IPS-NIHi11 (cell line): ENCODE measurements around the gene SPACDR.
"Not testable (repeated sequence)": the region's sequence is repeated elsewhere in the genome, so short reads cannot be mapped to it uniquely, and the experiment has no call there.

Experiments used
- DNase-seq: peaks from one replicate; pipeline ENCODE4 v3.0.0; 2012; ENCODE audit warnings: mixed read lengths, low spot score

Gene SPACDR, protein sequence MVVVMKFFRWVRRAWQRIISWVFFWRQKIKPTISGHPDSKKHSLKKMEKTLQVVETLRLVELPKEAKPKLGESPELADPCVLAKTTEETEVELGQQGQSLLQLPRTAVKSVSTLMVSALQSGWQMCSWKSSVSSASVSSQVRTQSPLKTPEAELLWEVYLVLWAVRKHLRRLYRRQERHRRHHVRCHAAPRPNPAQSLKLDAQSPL

GRCh38 chr7:100464210-100464660 is at the start of gene SPACDR:
TSS of gene SPACDR (minus strand) at chr7:100464260. CDS start at chr7:100464025, 235 bp downstream.
- no peak for DNase-seq

DNA sequence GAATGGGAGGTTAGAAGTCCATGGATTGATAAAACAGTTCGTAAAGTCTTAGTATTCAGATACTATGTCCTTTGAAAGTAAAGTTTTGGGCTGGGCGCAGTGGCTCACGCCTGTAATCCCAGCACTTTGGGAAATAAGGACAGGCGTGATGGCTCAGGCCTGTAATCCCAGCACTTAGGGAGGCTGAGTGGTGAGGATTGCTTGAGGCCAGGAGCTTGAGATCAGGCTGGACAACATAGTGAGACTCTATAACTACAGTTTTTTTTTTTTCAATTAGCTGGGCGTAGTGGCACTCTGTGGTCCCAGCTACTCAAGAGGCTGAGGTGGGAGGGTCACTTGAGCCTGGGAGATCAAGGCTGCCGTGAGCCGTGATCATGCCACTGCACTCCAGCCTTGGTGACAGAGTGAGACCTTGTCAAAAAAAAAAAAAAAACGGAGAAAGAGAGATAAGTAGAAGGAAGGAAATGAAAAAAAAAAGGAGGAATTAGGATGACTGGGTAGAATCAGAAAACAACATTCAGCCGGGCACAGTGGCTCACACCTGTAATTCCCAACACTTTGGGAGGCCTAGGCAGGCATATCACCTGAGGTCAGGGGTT is 49.3 kb upstream of the SPACDR start:
- no peak for DNase-seq

DNA sequence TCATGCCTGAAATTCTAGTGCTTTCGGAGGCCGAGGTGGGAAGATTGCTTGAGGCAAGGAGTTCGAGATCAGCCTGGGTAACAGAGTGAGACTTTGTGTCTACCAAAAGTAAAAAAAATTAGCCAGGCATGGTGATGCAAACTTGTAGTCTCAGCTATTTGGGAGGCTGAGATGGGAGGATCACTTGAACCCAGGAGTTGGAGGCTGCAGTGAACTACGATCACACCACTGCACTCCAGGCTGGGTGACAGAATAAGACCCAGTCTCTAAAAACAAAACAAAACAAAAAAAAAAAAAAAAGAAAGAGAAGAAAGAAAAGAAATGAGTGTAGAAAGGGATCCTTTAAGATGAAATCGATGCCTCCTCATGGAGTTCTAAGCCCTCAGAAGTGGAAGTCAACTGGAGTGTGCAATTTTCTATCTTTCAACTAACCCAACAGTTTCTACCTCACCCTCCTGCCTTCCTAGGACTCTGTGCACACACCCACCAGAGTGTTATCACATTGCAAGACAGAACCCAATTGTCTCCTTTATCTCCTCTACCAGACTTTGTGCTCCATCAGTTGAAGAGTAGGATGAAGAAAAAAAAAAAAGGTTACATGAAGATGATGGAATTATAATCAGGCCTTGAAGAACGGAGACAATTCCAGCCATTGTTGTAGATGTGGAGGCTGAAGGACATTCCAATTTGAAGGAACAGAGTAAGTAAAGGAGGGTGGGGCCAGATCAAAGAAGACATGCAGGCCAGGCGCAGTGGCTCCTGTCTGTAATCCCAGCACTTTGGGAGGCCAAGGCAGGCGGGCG is 46.6 kb upstream of the SPACDR start:
- no peak for DNase-seq

DNA sequence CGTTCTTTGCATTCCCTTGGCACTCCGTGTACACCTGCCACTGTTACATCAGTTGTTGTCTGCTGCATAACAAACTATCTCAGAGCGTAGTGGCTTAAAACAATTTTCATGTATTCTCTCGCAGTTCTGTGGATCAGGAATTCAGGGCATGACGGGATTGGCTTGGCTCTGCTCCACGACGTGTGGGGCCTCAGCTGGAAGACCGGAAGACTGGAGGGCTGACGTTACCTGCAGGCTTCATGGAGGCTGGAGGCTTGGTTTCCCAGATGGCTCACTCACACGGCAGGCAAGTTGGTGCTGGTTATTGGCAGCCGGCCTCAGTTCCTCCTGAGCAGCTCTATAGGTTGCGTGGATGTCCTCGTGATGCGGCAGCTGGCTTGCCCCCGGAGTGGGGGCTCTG is 45.2 kb upstream of the SPACDR start:
- peak; percentile 14 for DNase-seq

GRCh38 chr7:100506356-100506923 is 42.4 kb upstream of the SPACDR start:
- peak; percentile 16 for DNase-seq

GRCh38 chr7:100504887-100505611 is 41.0 kb upstream of the SPACDR start:
- DNase-seq, result no peak

DNA sequence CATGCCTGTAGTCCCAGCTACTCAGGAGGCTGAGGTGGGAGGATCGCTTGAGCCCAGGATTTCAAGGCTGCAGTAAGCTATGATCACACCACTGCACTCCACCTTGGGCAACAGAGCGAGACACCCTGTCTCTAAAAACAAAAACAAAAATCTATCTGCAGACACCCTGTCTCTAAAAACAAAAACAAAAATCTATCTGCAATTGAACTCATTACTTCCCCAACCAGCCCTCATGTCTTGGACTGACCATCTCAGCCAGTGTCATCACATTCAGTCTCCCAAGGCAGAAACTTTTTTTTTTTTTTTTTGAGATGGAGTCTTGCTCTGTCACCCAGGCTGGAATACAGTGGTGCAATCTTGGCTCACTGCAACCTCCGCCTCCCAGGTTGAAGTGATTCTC is 40.0 kb upstream of the SPACDR start:
- not testable (repeated sequence) for DNase-seq

DNA sequence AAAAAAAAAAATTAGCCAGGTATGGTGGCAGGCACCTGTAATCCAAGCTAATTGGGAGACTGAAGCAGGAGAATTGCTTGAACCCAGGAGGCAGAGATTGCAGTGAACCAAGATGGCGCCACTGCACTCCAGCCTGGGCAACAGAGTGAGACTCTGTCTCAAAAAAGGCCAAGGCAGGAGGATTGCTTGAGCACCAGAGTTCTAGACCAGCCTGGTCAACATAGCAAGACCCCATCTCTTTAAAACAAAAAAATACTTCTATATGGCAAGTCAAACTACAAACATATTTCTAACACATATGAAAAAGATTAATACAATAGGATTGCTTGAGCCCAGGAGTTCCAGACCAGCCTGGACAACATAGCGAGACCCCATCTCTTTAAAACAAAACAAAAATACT is 36.7 kb upstream of the SPACDR start:
- not testable (repeated sequence) for DNase-seq

DNA sequence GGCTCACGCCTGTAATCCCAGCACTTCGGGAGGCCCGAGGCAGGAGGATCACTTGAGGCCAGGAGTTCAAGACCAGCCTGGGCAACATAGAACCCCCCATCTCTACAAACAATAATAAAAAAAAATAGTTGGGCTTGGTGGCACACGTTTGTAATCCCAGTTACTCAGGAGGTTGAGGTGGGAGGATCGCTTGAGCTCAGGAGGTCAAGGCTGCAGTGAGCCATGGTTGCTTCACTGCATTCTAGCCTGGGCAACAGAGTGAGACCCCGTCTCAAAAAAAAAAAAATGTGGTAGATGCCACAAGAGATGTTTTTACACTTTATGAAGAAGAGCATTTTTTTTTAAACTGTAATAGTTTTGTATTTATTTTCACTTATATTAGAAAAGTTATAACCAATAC is 32.4 kb upstream of the SPACDR start:
- DNase-seq, result no peak

DNA sequence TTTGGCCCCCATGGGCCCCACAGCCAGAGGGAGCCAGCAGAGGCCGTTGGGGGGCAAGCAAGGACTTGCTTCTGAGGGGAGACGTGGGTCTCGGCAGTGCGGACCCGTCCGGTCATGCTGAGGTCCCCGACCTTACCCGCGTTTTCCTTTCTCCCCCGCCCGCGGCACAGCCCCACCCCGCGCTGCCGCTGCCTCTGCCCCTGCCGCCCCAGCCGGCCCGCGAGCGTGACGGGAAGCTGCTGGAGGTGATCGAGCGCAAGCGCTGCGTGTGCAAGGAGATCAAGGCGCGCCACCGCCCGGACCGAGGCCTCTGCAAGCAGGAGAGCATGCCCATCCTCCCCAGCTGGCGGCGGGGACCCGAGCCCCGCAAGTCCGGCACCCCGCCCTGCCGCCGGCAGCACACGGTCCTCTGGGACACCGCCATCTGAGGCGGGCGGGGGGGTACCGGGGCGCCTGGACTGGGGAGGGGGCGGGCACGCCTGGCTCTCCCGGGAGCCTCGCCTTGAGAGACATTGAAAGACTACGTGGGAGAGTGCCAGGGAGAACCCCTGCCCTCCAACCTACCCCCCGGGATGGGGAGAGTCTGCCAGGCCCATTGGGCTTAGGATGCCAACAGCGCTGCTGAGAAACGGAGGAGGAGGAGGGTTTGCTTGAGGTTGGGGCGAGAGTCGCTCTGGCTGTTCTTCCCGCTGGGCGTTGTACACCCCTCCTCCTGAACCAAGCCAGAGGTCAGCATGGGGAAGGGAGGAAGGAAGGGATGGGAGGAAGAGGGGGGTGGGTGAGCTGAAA is 29.6 kb upstream of the SPACDR start:
- DNase-seq, result peak; percentile 53

DNA sequence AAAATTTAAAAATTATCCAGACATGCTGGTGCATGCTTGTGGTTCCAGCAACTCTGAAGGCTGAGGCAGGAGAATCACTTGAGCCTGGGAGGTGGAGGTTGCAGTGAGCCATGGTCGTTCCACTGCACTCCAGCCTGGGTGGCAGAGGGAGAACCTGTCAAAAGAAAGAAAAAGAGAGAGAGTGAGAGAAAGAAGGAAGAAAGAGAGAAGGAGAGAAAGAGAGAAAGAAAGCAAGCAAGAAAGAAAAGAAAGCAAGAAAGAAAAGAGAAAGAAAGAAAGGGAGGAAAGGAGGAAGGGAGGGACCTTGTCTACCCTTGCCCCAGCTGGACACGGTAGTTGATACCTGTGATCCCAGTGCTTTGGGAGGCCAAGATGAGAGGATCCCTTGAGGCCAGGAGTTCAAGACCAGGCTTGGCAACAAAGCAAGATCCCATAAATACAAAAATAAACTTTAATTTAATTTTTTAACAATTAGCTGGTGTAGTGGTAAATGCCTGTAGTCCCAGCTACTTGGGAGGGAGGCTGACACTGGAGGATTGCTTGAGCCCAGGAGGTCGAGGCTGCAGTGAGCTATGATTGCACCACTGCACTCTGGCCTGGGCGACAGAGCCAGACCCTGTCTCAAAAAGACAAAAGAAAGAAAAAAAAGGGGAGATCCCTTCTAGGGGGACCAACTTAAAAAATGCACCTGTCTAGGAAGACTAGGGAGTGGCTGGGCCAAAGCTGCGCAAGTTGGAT is 28.8 kb upstream of the SPACDR start:
- no peak for DNase-seq

- no peak for DNase-seq
These were observed 27.1 kb upstream of the SPACDR start for GRCh38 chr7:100491192-100491578.

GRCh38 chr7:100490483-100491191 is 26.6 kb upstream of the SPACDR start:
- no peak for DNase-seq

- peak; percentile 98 for DNase-seq
These were observed 25.8 kb upstream of the SPACDR start for GRCh38 chr7:100489824-100490223.

- no peak for DNase-seq
These were observed 25.1 kb upstream of the SPACDR start for GRCh38 chr7:100489121-100489520.

- DNase-seq, result no peak
These were observed 24.5 kb upstream of the SPACDR start for GRCh38 chr7:100488333-100489095.

- peak; percentile 50 for DNase-seq
These were observed 22.8 kb upstream of the SPACDR start for GRCh38 chr7:100486753-100487446.

GRCh38 chr7:100486111-100486636 is 22.1 kb upstream of the SPACDR start:
- DNase-seq, result no peak
